Osteoblast (primary cell): ENCODE data around the gene MAGEA11. TPM values are rescaled to one million over a fixed set of nuclear protein-coding genes. Genes with fewer than 3 reads are reported as not detected.
"Not testable (repeated sequence)": the region's sequence is repeated elsewhere in the genome, so short reads cannot be mapped to it uniquely, and the experiment has no call there.

Experiments
- DNase-seq: peaks from one replicate; pipeline ENCODE4 v3.0.0; 2011; ENCODE audit warnings: low spot score, mixed read lengths; ENCODE audit not compliant: insufficient read length; ENCODE audit errors: missing footprints
- H2AFZ ChIP-seq: 2 replicates; pipeline ENCODE4 v1.6.0; 2011; ENCODE audit warnings: mild to moderate bottlenecking, low read length
- H3K27ac ChIP-seq: 2 replicates; pipeline ENCODE4 v1.5.1; 2011; ENCODE audit warnings: mild to moderate bottlenecking, low read depth, low read length, moderate library complexity
- H3K27me3 ChIP-seq: 2 replicates; pipeline ENCODE4 v1.6.0; 2012; ENCODE audit warnings: mild to moderate bottlenecking, control low read depth, inconsistent platforms, low read length, moderate library complexity; ENCODE audit not compliant: insufficient read depth
- H3K36me3 ChIP-seq: 2 replicates; pipeline ENCODE4 v1.5.1; 2011; ENCODE audit warnings: mild to moderate bottlenecking, low read length, control low read depth, moderate library complexity; ENCODE audit not compliant: insufficient read depth
- H3K4me1 ChIP-seq: 2 replicates; pipeline ENCODE4 v1.5.1; 2011; ENCODE audit warnings: mild to moderate bottlenecking, low read length, control low read depth, moderate library complexity; ENCODE audit not compliant: insufficient read depth
- H3K4me2 ChIP-seq: 2 replicates; pipeline ENCODE4 v1.6.0; 2011; ENCODE audit warnings: mild to moderate bottlenecking, low read length; ENCODE audit not compliant: insufficient read depth
- H3K4me3 ChIP-seq: fragments of 200-600 bp; sonication (generic); 3 replicates; pipeline ENCODE4 v1.5.1; 2012; ENCODE audit warnings: mild to moderate bottlenecking, low read length, inconsistent platforms; ENCODE audit not compliant: insufficient read depth
- H3K79me2 ChIP-seq: 2 replicates; pipeline ENCODE4 v1.6.0; 2012; ENCODE audit warnings: mild to moderate bottlenecking, low read length, control low read depth, inconsistent platforms; ENCODE audit not compliant: insufficient read depth
- H3K9me3 ChIP-seq: 2 replicates; pipeline ENCODE4 v1.5.1; 2011; ENCODE audit warnings: low read depth, low read length, control low read depth
- H4K20me1 ChIP-seq: 2 replicates; pipeline ENCODE4 v1.6.0; 2012; ENCODE audit warnings: mild to moderate bottlenecking, low read length, control low read depth; ENCODE audit not compliant: insufficient read depth
- total RNA-seq: library from RNA; depleted of rRNA; stranded (reverse); fragments of >200 nt; gene quantifications from 2 replicates; pipeline ENCODE4 v1.2.3, GENCODE V29; 2012
- TF ChIP-seq, protein P1 (sequence below): IDR thresholded peaks from 2 replicates; pipeline ENCODE4 v1.5.1; 2011; ENCODE audit warnings: mild to moderate bottlenecking, low read depth, low read length, moderate library complexity; ENCODE audit errors: extremely low read depth

Gene MAGEA11
- total RNA-seq, 1 donor, result not detected

DNA sequence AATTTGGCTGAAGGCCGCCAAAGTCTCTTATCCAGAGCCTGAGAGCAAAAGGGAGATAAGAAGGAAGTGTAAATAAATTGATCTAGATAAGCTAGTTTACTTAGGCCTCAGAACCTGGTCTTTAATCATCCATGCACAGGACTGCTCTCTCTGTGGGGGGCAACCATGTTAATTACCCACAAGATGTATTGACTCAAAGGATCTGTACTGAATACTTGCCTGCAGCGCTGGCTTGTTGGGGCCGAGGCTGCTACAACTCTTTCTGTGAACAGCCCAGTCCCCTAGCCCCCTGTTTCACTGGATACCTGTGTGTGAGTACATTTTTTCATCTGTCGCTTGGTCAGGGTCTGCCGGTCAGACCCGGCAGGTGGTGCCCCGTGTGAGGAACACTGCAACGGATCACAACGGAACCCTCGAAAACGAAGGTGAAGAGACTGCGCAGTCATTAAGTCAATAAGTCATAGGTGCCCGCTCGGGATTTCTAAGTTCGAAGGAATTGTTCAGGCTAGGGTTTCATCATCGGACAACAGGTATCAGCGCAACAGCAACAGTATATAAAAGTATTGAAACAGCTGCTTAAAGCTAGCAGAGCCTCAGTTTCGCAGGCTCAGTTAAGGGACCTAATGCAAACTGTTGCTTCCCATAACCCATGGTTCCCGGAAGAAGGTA lies 8.3 kb downstream of the MAGEA11 start:
- Histone ChIP-seq H4K20me1 (no peaks in the 10 kb centered on the region), H3K27me3 (no peaks in the 10 kb centered on the region), H3K27ac (no peak overlapping the region), H3K36me3 (no peaks in the 10 kb centered on the region), H2AFZ (no peak overlapping the region), H3K4me2 (no peak overlapping the region), H3K4me1 (no peaks in the 10 kb centered on the region), H3K79me2 (no peaks in the 10 kb centered on the region), H3K4me3 (no peak overlapping the region), H3K9me3 (no peaks in the 10 kb centered on the region)
- TF ChIP-seq, protein P1, sequence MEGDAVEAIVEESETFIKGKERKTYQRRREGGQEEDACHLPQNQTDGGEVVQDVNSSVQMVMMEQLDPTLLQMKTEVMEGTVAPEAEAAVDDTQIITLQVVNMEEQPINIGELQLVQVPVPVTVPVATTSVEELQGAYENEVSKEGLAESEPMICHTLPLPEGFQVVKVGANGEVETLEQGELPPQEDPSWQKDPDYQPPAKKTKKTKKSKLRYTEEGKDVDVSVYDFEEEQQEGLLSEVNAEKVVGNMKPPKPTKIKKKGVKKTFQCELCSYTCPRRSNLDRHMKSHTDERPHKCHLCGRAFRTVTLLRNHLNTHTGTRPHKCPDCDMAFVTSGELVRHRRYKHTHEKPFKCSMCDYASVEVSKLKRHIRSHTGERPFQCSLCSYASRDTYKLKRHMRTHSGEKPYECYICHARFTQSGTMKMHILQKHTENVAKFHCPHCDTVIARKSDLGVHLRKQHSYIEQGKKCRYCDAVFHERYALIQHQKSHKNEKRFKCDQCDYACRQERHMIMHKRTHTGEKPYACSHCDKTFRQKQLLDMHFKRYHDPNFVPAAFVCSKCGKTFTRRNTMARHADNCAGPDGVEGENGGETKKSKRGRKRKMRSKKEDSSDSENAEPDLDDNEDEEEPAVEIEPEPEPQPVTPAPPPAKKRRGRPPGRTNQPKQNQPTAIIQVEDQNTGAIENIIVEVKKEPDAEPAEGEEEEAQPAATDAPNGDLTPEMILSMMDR, result no peak
- no peak for DNase-seq

GRCh38 chrX:149721241-149721640 lies 9.4 kb downstream of the MAGEA11 start:
- not testable (repeated sequence) for H3K27me3 ChIP-seq, DNase-seq, H2AFZ ChIP-seq, H3K4me2 ChIP-seq, H3K4me3 ChIP-seq, H4K20me1 ChIP-seq, H3K4me1 ChIP-seq, H3K27ac ChIP-seq, H3K79me2 ChIP-seq, H3K9me3 ChIP-seq, H3K36me3 ChIP-seq

- H3K27me3 ChIP-seq, result no peaks in the 10 kb centered on the region
- DNase-seq, result no peak
- H3K4me1 ChIP-seq, result no peaks in the 10 kb centered on the region
- H3K4me2 ChIP-seq, result no peak overlapping the region
- no peak overlapping the region for H3K4me3 ChIP-seq
- TF ChIP-seq, protein P1, result no peak
- H3K36me3 ChIP-seq, result no peaks in the 10 kb centered on the region
- no peaks in the 10 kb centered on the region for H3K79me2 ChIP-seq
- H3K9me3 ChIP-seq, result no peaks in the 10 kb centered on the region
- no peak overlapping the region for H3K27ac ChIP-seq
- H4K20me1 ChIP-seq, result no peaks in the 10 kb centered on the region
- no peak overlapping the region for H2AFZ ChIP-seq
These were observed 9.9 kb downstream of the MAGEA11 start for GRCh38 chrX:149721778-149722177.

- not testable (repeated sequence) for H3K4me2 ChIP-seq, H2AFZ ChIP-seq, H4K20me1 ChIP-seq, H3K27me3 ChIP-seq, H3K27ac ChIP-seq, H3K79me2 ChIP-seq, H3K36me3 ChIP-seq, H3K4me3 ChIP-seq, H3K9me3 ChIP-seq, DNase-seq, H3K4me1 ChIP-seq
These were observed 11.8 kb downstream of the MAGEA11 start for GRCh38 chrX:149723583-149724118.

- H3K27me3 ChIP-seq, H3K79me2 ChIP-seq, H3K9me3 ChIP-seq, H2AFZ ChIP-seq, H3K4me1 ChIP-seq, H3K4me2 ChIP-seq, H4K20me1 ChIP-seq, H3K27ac ChIP-seq, H3K36me3 ChIP-seq, H3K4me3 ChIP-seq, DNase-seq: not testable (repeated sequence)
These were observed 15.4 kb downstream of the MAGEA11 start for GRCh38 chrX:149727308-149727707.

DNA sequence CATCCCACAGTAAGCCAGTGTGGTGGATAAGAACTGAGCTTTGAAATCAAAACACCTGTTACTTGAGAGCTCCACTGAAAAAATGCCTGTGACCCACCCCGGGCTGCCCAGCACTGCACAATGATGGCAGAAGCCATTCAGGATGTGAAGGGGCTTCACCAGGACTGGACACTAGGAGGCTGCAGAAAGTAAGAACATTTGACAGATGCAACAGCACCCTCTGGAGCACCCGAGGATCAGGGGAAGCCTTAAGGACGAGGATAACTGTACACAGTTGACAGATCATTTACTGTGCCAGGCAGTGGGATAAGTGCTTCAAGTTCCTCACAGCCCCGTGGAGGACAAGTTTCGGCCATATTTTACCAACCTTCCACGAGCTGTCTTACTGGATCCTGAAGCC lies 30.4 kb downstream of the MAGEA11 start:
- not testable (repeated sequence) for H2AFZ ChIP-seq, H3K4me1 ChIP-seq, DNase-seq, H3K36me3 ChIP-seq, H3K27ac ChIP-seq, H3K4me3 ChIP-seq, H3K4me2 ChIP-seq, H3K27me3 ChIP-seq, H4K20me1 ChIP-seq, H3K9me3 ChIP-seq, H3K79me2 ChIP-seq

- not testable (repeated sequence) for H3K4me3 ChIP-seq, H4K20me1 ChIP-seq, H3K36me3 ChIP-seq, DNase-seq, H3K27ac ChIP-seq, H3K4me2 ChIP-seq, H3K79me2 ChIP-seq, H3K4me1 ChIP-seq, H3K27me3 ChIP-seq, H3K9me3 ChIP-seq, H2AFZ ChIP-seq
These were observed 34.6 kb downstream of the MAGEA11 start for GRCh38 chrX:149746390-149747007.
